A549 (cell line): Measurements from ENCODE around the gene CSTF2T. TPM values are rescaled to one million over a fixed set of nuclear protein-coding genes. Genes with fewer than 3 reads are reported as not detected.
A peak's percentile ranks its signal among the peaks of the same experiment; 100 is the strongest.

Experiments
- ATAC-seq, 2 experiments: fragments of 200-7000 bp in 1 of 2; fragments of >200 bp in 1 of 2; cut with Nextera tagmentation in 1 of 2; cut with Tn5 transposase in 1 of 2; 3 replicates each; pipeline versions ENCODE4 v1.8.0 to v1.9.1; 2018 to 2020; ENCODE audit warnings: mild to moderate bottlenecking in 1 of 2, moderate library complexity in 1 of 2
- CTCF ChIA-PET: fragments of 300-600 bp; sonication (Branson Sonifier 250); formaldehyde crosslinking; extraction: SDS; loops from one replicate; lab custom pipeline; 2021; ENCODE audit warnings: antibody characterized with exemption, inconsistent platforms; lab: Yijun Ruan, JAX
- POLR2A ChIA-PET: fragments of 350-600 bp; formaldehyde crosslinking; extraction: SDS; loops from one replicate; lab custom pipeline; 2021; ENCODE audit warnings: antibody characterized with exemption, inconsistent platforms; lab: Yijun Ruan, JAX
- DNase-seq, 2 experiments: peaks; one replicate each; pipeline versions ENCODE4 v3.0.0 to v3.0.0-alpha.2; 2011 to 2016; ENCODE audit warnings: low read depth in 1 of 2, low spot score in 1 of 2
- FAIRE-seq: peaks from 2 replicates; lab custom pipeline; 2011; peaks lifted over from hg19 to GRCh38; lab: Jason Lieb, UNC
- H3K27ac ChIP-seq, 2 experiments: fragments of >200 bp; sonication (Bioruptor Twin); formaldehyde crosslinking; 3 replicates each; pipeline ENCODE4 v1.5.1; 2016 to 2017
- H3K4me1 ChIP-seq: fragments of >200 bp; sonication (Bioruptor Twin); formaldehyde crosslinking; 3 replicates; pipeline ENCODE4 v1.6.1; 2016
- H3K4me2 ChIP-seq: fragments of >200 bp; sonication (Bioruptor Twin); formaldehyde crosslinking; 3 replicates; pipeline ENCODE4 v1.6.1; 2016
- H3K4me3 ChIP-seq: fragments of >200 bp; sonication (Bioruptor Twin); formaldehyde crosslinking; 3 replicates; pipeline ENCODE4 v1.5.1; 2016
- H3K9me3 ChIP-seq: fragments of >200 bp; sonication (Bioruptor Twin); formaldehyde crosslinking; 3 replicates; pipeline ENCODE4 v1.6.1; 2016
- ATOH8 ChIP-seq: fragments of 250-450 bp; sonication (Bioruptor Pico); IDR thresholded peaks from 2 replicates; pipeline ENCODE4 v1.5.0; 2020; ENCODE audit warnings: low read depth, mild to moderate bottlenecking, moderate library complexity
- BCL3 ChIP-seq: fragments of >200 bp; sonication (Bioruptor Twin); formaldehyde crosslinking; IDR thresholded peaks from 3 replicates; pipeline ENCODE4 v1.6.1; 2016
- BHLHE40 ChIP-seq: IDR thresholded peaks from 2 replicates; pipeline ENCODE4 v1.6.1; 2012; ENCODE audit warnings: low read depth, low read length, inconsistent platforms
- E2F6 ChIP-seq: IDR thresholded peaks from 2 replicates; pipeline ENCODE4 v1.6.1; 2012; ENCODE audit warnings: low read depth, borderline replicate concordance
- EHMT2 ChIP-seq: fragments of 200-600 bp; sonication (generic); IDR thresholded peaks from 2 replicates; pipeline ENCODE4 v1.6.1; 2016; ENCODE audit warnings: antibody characterized with exemption, low read depth, mild to moderate bottlenecking, moderate library complexity
- ESRRA ChIP-seq: fragments of 150-350 bp; IDR thresholded peaks from 2 replicates; pipeline ENCODE4 v1.6.1; 2014; ENCODE audit warnings: mild to moderate bottlenecking, low read length, borderline replicate concordance
- GATA3 ChIP-seq: IDR thresholded peaks from 2 replicates; pipeline ENCODE4 v1.6.1; 2012; ENCODE audit warnings: borderline replicate concordance
- HDAC2 ChIP-seq: fragments of 200-600 bp; sonication (generic); IDR thresholded peaks from 2 replicates; pipeline ENCODE4 v1.6.1; 2016
- HES2 ChIP-seq: fragments of >200 bp; sonication (Bioruptor Twin); formaldehyde crosslinking; IDR thresholded peaks from 2 replicates; pipeline ENCODE4 v1.6.1; 2016
- HEYL ChIP-seq: fragments of 250-450 bp; sonication (Bioruptor Pico); IDR thresholded peaks from 2 replicates; pipeline ENCODE4 v1.8.0; 2021; ENCODE audit warnings: mild to moderate bottlenecking, moderate library complexity
- HOXA7 ChIP-seq: fragments of 250-450 bp; sonication (Bioruptor Pico); IDR thresholded peaks from 2 replicates; pipeline ENCODE4 v1.5.0; 2020; ENCODE audit warnings: mild to moderate bottlenecking, moderate library complexity
- KDM1A ChIP-seq: fragments of 200-600 bp; sonication (generic); IDR thresholded peaks from 2 replicates; pipeline ENCODE4 v1.6.1; 2016; ENCODE audit warnings: low read depth, mild to moderate bottlenecking
- MAFK ChIP-seq: fragments of 450-650 bp; IDR thresholded peaks from 2 replicates; pipeline ENCODE4 v1.6.1; 2014; ENCODE audit not compliant: partially characterized antibody
- MAX ChIP-seq: IDR thresholded peaks from 2 replicates; pipeline ENCODE4 v1.6.1; 2012
- MAZ ChIP-seq: fragments of 150-350 bp; IDR thresholded peaks from 2 replicates; pipeline ENCODE4 v1.6.1; 2014; ENCODE audit warnings: antibody characterized with exemption, low read depth, low read length, borderline replicate concordance
- RAD21 ChIP-seq, 2 experiments: fragments of >200 bp in 1 of 2; sonication (Bioruptor Twin) in 1 of 2; formaldehyde crosslinking in 1 of 2; IDR thresholded peaks in 1 of 2; conservative IDR thresholded peaks in 1 of 2; 2 replicates in 1 of 2; 3 replicates in 1 of 2; pipeline ENCODE4 v1.6.1; 2012 to 2018; ENCODE audit warnings: inconsistent platforms in 1 of 2
- RCOR1 ChIP-seq: fragments of 150-350 bp; IDR thresholded peaks from 2 replicates; pipeline ENCODE4 v1.6.1; 2014; ENCODE audit warnings: antibody characterized with exemption, low read length, low read depth
- TFCP2L1 ChIP-seq: fragments of 250-450 bp; sonication (Bioruptor Pico); IDR thresholded peaks from 2 replicates; pipeline ENCODE4 v1.5.0; 2021; ENCODE audit warnings: mild to moderate bottlenecking
- TP53 ChIP-seq: fragments of 250-450 bp; sonication (Bioruptor Pico); IDR thresholded peaks from 2 replicates; pipeline ENCODE4 v1.5.0; 2021; ENCODE audit warnings: mild to moderate bottlenecking, moderate library complexity
- ZNF302 ChIP-seq: fragments of 250-450 bp; sonication (Bioruptor Pico); IDR thresholded peaks from 2 replicates; pipeline ENCODE4 v1.9.0; 2021; ENCODE audit warnings: inconsistent platforms, mild to moderate bottlenecking, moderate library complexity
- ZSCAN20 ChIP-seq: fragments of 250-450 bp; sonication (Bioruptor Pico); IDR thresholded peaks from 2 replicates; pipeline ENCODE4 v1.8.0; 2022; ENCODE audit warnings: mild to moderate bottlenecking, moderate library complexity
- WGBS: methylation state at CpG from one replicate; pipeline ENCODE4 v1.1.6; 2017; ENCODE audit errors: missing lambda C conversion rate; 5-methylcytosine and 5-hydroxymethylcytosine counted together
- polyA plus RNA-seq, 4 experiments: library from polyadenylated mRNA; depleted of rRNA in 3 of 4; stranded (reverse); fragments of >200 nt; fragmentation: RNase III in 1 of 4; extraction: RNeasy Plus Mini Kit Qiagen cat#74134 plus additional on column Dnase treatment in 1 of 4; gene quantifications; 2 replicates in 3 of 4; 3 replicates in 1 of 4; pipeline ENCODE4 v1.2.3, GENCODE V29; 2011 to 2017
- TF ChIP-seq, protein P1 (sequence below): fragments of 200-600 bp; sonication (generic); IDR thresholded peaks from 2 replicates; pipeline ENCODE4 v1.6.1; 2016; ENCODE audit warnings: antibody characterized with exemption, mild to moderate bottlenecking, moderate library complexity
- TF ChIP-seq, protein P2 (sequence below): IDR thresholded peaks from 2 replicates; pipeline ENCODE4 v1.6.1; 2012

The CSTF2T gene
- polyA plus RNA-seq, 2 of the 4 experiments (the other 2 are of a cell fraction): 9.4 to 18.2 TPM

DNA sequence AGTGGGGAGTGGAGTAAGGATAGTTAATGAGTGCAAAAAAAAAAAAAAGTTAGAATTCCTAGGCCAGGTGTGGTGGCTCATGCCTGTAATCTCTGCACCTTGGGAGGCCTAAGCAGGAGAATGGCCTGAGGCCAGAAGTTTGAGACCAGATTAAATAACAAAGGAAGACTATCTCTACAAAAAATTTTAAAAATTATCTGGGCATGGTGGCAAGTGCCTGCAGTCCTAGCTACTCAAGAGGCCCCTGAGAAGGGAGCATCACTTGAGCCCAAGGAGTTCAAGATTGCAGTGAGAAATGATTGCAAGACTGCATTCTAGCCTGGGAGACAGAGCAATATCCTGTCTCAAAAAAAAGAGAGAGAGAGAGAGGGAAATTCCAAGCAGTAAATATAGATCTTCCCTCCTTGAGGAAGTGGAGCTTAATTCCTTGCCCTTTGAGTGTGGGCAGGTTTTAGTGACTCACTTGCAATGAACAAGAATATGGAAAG lies 19.5 kb upstream of the CSTF2T start:
- TF ChIP-seq HOXA7: no peak
- TF ChIP-seq BHLHE40: no peak
- TF ChIP-seq E2F6: no peak
- TF ChIP-seq ESRRA: no peak
- no peak for TF ChIP-seq ZSCAN20
- TF ChIP-seq, all 56 proteins: peak for 0
- H3K4me2 ChIP-seq: no peak overlapping the region
- no peak overlapping the region for H3K4me3 ChIP-seq
- no peaks in the 10 kb centered on the region for H3K9me3 ChIP-seq
- ChIA-PET CTCF (no interaction called here), POLR2A (no interaction called here)
- H3K4me1 ChIP-seq: no peaks in the 10 kb centered on the region
- no peak overlapping the region for H3K27ac ChIP-seq
- ATAC-seq: no peak
- no peak for FAIRE-seq
- peak in 1 of 2 experiments; percentile 10 for DNase-seq

- ChIA-PET CTCF (interaction anchor here (0.8 kb wide), 1 partner anchor 32 kb away, joined by 3 read pairs; no protein-coding TSS in a partner anchor), POLR2A (no interaction called here)
- Histone ChIP-seq H3K4me3 (no peak overlapping the region), H3K27ac (no peak overlapping the region), H3K4me2 (no peak overlapping the region), H3K4me1 (no peaks in the 10 kb centered on the region), H3K9me3 (no peaks in the 10 kb centered on the region)
- no peak for ATAC-seq
- TF ChIP-seq RCOR1 (no peak), MAFK (no peak), HOXA7 (no peak), HDAC2 (no peak), BCL3 (no peak), TP53 (no peak), EHMT2 (no peak)
- FAIRE-seq: no peak
- WGBS: 15% methylated on average over 4 of the region's 4 CpGs
- DNase-seq: no peak
Observed at GRCh38 chr10:51716981-51717380, 17.6 kb upstream of the CSTF2T start.

DNA sequence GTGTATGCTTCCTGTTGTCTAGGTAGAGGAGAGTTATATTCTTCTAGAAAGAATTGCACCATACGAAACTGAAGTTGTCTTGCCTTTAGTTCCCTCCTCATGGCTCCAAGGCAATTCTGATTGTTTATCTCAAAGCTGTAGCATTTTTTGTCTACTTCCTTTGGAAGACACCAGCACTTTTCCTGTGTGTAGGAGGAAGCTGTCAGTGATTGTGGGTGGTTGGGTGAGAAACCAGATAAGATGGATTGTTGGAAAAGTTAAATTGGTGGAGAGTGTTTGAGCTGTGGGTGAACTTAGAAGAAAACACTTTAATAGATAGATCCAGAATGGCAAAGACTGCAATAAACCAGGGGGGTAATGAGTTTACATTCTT lies 12.1 kb upstream of the CSTF2T start:
- FAIRE-seq (no peak), ATAC-seq (no peak), DNase-seq (no peak)
- POLR2A ChIA-PET: no interaction called here
- H3K4me2 ChIP-seq: no peak overlapping the region
- H3K9me3 ChIP-seq: no peaks in the 10 kb centered on the region
- no peak overlapping the region for H3K27ac ChIP-seq
- H3K4me1 ChIP-seq: no peaks in the 10 kb centered on the region
- TF ChIP-seq RAD21 (conservative IDR thresholded peaks at IDR 0.05 in 1 of 2, IDR thresholded peaks at IDR 0.05 in 1 of 2): no peak
- TF ChIP-seq, protein P1, sequence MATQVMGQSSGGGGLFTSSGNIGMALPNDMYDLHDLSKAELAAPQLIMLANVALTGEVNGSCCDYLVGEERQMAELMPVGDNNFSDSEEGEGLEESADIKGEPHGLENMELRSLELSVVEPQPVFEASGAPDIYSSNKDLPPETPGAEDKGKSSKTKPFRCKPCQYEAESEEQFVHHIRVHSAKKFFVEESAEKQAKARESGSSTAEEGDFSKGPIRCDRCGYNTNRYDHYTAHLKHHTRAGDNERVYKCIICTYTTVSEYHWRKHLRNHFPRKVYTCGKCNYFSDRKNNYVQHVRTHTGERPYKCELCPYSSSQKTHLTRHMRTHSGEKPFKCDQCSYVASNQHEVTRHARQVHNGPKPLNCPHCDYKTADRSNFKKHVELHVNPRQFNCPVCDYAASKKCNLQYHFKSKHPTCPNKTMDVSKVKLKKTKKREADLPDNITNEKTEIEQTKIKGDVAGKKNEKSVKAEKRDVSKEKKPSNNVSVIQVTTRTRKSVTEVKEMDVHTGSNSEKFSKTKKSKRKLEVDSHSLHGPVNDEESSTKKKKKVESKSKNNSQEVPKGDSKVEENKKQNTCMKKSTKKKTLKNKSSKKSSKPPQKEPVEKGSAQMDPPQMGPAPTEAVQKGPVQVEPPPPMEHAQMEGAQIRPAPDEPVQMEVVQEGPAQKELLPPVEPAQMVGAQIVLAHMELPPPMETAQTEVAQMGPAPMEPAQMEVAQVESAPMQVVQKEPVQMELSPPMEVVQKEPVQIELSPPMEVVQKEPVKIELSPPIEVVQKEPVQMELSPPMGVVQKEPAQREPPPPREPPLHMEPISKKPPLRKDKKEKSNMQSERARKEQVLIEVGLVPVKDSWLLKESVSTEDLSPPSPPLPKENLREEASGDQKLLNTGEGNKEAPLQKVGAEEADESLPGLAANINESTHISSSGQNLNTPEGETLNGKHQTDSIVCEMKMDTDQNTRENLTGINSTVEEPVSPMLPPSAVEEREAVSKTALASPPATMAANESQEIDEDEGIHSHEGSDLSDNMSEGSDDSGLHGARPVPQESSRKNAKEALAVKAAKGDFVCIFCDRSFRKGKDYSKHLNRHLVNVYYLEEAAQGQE: no peak
- no peak for TF ChIP-seq ZNF302
- TF ChIP-seq EHMT2: no peak
- TF ChIP-seq KDM1A: no peak
- no peak for TF ChIP-seq TFCP2L1 (CRISPR knock-in tag)
- TF ChIP-seq GATA3: no peak
- TF ChIP-seq ATOH8: no peak
- TF ChIP-seq HES2: no peak
- no peak for TF ChIP-seq MAX
- no peak for TF ChIP-seq MAZ
- TF ChIP-seq, protein P2, sequence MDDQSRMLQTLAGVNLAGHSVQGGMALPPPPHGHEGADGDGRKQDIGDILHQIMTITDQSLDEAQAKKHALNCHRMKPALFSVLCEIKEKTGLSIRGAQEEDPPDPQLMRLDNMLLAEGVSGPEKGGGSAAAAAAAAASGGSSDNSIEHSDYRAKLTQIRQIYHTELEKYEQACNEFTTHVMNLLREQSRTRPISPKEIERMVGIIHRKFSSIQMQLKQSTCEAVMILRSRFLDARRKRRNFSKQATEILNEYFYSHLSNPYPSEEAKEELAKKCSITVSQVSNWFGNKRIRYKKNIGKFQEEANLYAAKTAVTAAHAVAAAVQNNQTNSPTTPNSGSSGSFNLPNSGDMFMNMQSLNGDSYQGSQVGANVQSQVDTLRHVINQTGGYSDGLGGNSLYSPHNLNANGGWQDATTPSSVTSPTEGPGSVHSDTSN: no peak
- TF ChIP-seq TP53: no peak
- no peak for TF ChIP-seq HEYL (CRISPR knock-in tag)
- no peak overlapping the region for H3K4me3 ChIP-seq
- WGBS: 9% methylated on average over 1 of the region's 1 CpG
- CTCF ChIA-PET: no interaction called here
